ENCODE measurements around the gene YBEY. TPM values are rescaled to one million over a fixed set of nuclear protein-coding genes. Genes with fewer than 3 reads are reported as not detected.
"Not testable (repeated sequence)": the region's sequence is repeated elsewhere in the genome, so short reads cannot be mapped to it uniquely, and the experiment has no call there.

Gene YBEY, protein sequence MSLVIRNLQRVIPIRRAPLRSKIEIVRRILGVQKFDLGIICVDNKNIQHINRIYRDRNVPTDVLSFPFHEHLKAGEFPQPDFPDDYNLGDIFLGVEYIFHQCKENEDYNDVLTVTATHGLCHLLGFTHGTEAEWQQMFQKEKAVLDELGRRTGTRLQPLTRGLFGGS
- total RNA-seq = 10 to 100 TPM; 14.9 to 16.2 TPM

DNA sequence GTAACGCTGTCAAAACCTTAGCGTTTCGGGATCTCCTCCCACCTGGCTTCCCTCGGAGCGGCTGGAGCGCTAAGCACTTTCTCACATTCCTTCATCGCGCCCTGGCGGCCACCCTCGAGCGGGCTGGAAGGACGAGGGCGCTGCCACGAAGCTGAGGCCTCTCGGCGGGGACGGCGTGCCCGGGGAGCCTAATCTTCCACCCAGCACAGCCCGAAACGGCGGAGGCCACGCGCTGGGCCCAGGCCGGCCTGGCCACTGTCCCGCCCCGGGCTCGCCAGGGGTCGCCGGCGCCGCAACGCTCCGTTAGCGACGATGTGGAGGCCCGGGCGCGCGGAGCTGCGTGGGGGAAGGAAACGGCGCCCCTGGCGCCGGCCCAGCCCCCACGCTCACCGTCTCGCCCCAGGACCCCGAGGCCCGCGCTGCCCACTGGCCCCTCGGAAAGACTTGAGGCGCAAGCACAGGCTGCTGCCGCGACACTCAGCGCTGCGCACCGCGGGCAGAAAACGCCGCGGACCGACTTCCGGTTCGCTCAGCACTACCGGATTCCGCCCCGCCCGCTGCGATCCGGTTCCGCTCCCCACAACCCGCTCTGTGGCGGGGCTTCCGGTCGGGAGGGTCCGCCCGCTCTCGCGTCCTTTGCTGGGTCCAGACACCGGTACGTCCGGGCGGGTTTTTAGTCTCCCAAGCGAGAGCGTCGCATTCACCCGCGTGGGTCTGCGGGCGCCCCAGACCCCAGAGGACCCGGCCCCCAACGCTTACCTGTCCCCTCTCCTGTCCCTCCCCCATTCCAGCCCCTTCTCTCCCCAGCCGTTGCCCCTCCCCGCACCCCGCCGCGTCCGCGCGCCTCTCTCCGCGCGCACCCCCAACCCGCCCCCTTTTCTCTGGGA is at the start of gene YBEY:
YBEY (plus strand) TSS at position 582 of the 887 bp plus-strand sequence. CDS start 572 bp downstream, outside the sequence.
- no peaks in the 10 kb centered on the region for H3K9me3 Mint-ChIP-seq
- DNase-seq (peak; percentile 90), ATAC-seq (peak; percentile 92)
- TF ChIP-seq, protein P1, sequence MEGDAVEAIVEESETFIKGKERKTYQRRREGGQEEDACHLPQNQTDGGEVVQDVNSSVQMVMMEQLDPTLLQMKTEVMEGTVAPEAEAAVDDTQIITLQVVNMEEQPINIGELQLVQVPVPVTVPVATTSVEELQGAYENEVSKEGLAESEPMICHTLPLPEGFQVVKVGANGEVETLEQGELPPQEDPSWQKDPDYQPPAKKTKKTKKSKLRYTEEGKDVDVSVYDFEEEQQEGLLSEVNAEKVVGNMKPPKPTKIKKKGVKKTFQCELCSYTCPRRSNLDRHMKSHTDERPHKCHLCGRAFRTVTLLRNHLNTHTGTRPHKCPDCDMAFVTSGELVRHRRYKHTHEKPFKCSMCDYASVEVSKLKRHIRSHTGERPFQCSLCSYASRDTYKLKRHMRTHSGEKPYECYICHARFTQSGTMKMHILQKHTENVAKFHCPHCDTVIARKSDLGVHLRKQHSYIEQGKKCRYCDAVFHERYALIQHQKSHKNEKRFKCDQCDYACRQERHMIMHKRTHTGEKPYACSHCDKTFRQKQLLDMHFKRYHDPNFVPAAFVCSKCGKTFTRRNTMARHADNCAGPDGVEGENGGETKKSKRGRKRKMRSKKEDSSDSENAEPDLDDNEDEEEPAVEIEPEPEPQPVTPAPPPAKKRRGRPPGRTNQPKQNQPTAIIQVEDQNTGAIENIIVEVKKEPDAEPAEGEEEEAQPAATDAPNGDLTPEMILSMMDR (IDR thresholded peaks at IDR 0.05) = peak; percentile 41
- H3K27ac Mint-ChIP-seq = peak within 1 kb of the TSS; percentile 99
- intact Hi-C loops (cut with micrococcal nuclease) = no loop called here
- peak within 1 kb of the TSS; percentile 92 for H3K4me3 Mint-ChIP-seq
- peaks cover 54% of the 10 kb centered on the region for H3K4me1 Mint-ChIP-seq (ENCODE audit: low read depth)
- H3K27me3 Mint-ChIP-seq = no peaks in the 10 kb centered on the region
- CTCF ChIA-PET = interaction anchor here (1.2 to 1.7 kb wide), 4 partner anchors 32 to 143 kb away, joined by 3 to 7 read pairs (median 5); no protein-coding TSS in a partner anchor
- peaks cover 29% of the 10 kb centered on the region for H3K36me3 Mint-ChIP-seq (ENCODE audit: low read depth)
- POLR2A ChIA-PET = interaction anchor here (1.2 to 1.7 kb wide), 4 partner anchors 10 to 46 kb away, joined by 3 to 4 read pairs (median 4); no protein-coding TSS in a partner anchor

DNA sequence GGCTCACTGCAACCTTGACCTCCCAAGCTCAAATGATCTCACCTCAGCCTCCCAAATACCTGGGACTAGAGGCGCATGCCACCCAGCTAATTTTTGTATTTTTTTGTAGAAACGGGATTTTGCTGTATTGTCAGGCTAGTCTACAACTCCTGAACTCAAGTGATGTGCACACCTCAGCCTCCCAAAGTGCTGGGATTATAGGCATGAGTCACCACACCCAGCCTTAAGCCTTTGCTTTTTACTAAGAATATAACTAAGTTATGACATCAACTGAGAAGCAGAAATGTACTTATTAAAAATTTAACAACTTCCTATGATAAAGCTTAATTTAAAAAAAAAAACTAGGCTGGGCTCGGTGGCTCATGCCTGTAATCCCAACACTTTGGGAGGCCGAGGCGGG is 48.7 kb upstream of the YBEY start:
- DNase-seq (no peak), ATAC-seq (no peak)
- Mint-ChIP-seq H3K9me3 (no peaks in the 10 kb centered on the region), H3K27ac (no peak overlapping the region), H3K4me1 (ENCODE audit: low read depth) (peaks cover 18% of the 10 kb centered on the region), H3K36me3 (ENCODE audit: low read depth) (peaks cover 60% of the 10 kb centered on the region), H3K4me3 (no peak overlapping the region), H3K27me3 (no peaks in the 10 kb centered on the region)
- POLR2A ChIA-PET = interaction anchor here (0.6 kb wide), 2 partner anchors 30 to 60 kb away, joined by 3 read pairs; no protein-coding TSS in a partner anchor
- CTCF ChIA-PET = no interaction called here
- intact Hi-C loops (cut with micrococcal nuclease) = no loop called here
- TF ChIP-seq, protein P1 (IDR thresholded peaks at IDR 0.05) = no peak

DNA sequence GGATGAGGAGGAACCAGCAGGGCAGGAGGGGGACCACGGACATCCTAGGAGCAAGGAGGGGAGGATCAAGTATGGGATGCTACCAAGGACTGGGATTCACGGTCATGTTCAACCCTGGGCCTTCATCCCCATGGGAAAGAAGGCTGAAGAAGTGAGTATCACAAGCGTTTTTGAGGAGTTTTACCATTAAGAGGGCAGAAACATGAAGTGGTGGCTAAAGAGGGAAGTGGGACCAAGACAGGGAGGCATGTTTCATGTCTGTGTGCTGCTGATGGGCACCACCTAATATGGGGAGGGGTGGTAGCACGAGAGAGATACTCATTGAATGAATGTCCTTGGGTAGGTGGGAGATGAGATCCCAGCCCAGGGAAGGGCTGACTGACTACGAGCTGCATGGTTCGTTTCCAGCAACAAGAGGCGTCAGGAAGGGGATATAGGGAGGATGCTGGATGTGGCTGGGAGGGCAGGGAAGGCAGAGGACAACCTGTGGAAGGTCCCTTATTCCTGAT is 46.3 kb upstream of the YBEY start:
- no peak overlapping the region for H3K4me3 Mint-ChIP-seq
- H3K4me1 Mint-ChIP-seq (ENCODE audit: low read depth) = peaks cover under 1% of the 10 kb centered on the region
- DNase-seq (no peak), ATAC-seq (no peak)
- ChIA-PET POLR2A (interaction anchor here (1.0 to 1.3 kb wide), 4 partner anchors 8 to 46 kb away, joined by 3 to 4 read pairs (median 3); partner anchors contain the start of genes MCM3AP and YBEY), CTCF (interaction anchor here (0.8 kb wide), 1 partner anchor 9 kb away, joined by 4 read pairs; no protein-coding TSS in a partner anchor)
- TF ChIP-seq, protein P1 (IDR thresholded peaks at IDR 0.05) = no peak
- H3K9me3 Mint-ChIP-seq = no peaks in the 10 kb centered on the region
- no peaks in the 10 kb centered on the region for H3K27me3 Mint-ChIP-seq
- peak overlapping the region; percentile 31 for H3K27ac Mint-ChIP-seq
- peaks cover 48% of the 10 kb centered on the region for H3K36me3 Mint-ChIP-seq (ENCODE audit: low read depth)
- intact Hi-C loops (cut with micrococcal nuclease) = no loop called here

DNA sequence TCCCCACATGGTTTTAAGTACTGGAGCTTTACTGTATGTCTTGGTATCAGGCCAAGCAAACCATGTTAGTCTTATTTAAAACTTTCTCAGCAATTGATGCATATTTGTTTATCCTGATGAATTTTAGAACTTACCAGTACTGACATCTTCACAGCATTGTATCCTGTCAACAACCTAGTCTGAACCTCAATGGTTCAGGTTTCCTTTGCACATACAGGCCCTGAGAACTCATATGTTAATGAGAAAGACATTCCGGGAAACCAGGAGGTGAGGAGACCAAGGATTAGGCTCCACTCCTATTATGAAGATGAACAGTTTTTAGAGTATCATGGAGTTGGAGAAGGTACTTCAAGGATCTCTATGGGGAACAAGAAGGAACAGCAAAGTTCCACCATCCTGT is 44.6 kb upstream of the YBEY start:
- H3K9me3 Mint-ChIP-seq; DNase-seq; H3K27me3 Mint-ChIP-seq; CTCF ChIA-PET; H3K4me1 Mint-ChIP-seq (ENCODE audit: low read depth); intact Hi-C loops (cut with micrococcal nuclease); H3K4me3 Mint-ChIP-seq; ATAC-seq: not testable (repeated sequence)
- peaks cover 44% of the 10 kb centered on the region for H3K36me3 Mint-ChIP-seq (ENCODE audit: low read depth)
- H3K27ac Mint-ChIP-seq = peak overlapping the region; percentile 1
- POLR2A ChIA-PET = interaction anchor here (1.3 to 2.3 kb wide), 2 partner anchors 8 to 11 kb away, joined by 3 to 12 read pairs; no protein-coding TSS in a partner anchor

DNA sequence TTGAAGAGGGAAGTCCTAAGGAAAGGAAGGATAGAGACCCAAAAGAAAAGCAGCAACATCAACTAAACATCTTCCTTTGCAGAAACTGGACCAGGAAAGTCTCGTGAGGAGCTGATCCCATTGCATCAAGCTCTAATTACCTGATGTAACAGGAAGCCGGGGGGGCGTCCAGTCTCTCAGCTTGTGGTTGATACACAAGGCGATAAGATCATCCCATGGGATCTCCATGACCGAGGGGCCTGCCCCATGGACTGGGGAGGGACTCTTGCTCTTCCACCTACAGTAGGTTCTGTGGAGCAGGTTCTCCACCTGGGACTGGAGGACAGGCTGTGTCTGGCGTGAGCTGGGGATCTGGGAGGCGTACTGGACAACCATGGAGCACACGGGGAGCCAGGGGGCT is 42.8 kb upstream of the YBEY start:
- no peak for ATAC-seq
- TF ChIP-seq, protein P1 (IDR thresholded peaks at IDR 0.05) = no peak
- H3K27ac Mint-ChIP-seq = peak overlapping the region; percentile 41
- no peaks in the 10 kb centered on the region for H3K9me3 Mint-ChIP-seq
- intact Hi-C loops (cut with micrococcal nuclease) = no loop called here
- no peak overlapping the region for H3K4me3 Mint-ChIP-seq
- H3K4me1 Mint-ChIP-seq (ENCODE audit: low read depth) = no peaks in the 10 kb centered on the region
- DNase-seq = no peak
- no peaks in the 10 kb centered on the region for H3K27me3 Mint-ChIP-seq
- peaks cover 51% of the 10 kb centered on the region for H3K36me3 Mint-ChIP-seq (ENCODE audit: low read depth)
- ChIA-PET CTCF (interaction anchor here (1.9 kb wide), 1 partner anchor 9 kb away, joined by 4 read pairs; no protein-coding TSS in a partner anchor), POLR2A (interaction anchor here (1.9 to 2.3 kb wide), 2 partner anchors 10 kb away, joined by 4 to 12 read pairs; no protein-coding TSS in a partner anchor)

All from activated CD8-positive, alpha-beta T cell treated with anti-CD3 and anti-CD28 coated beads for 36 hours (primary cell).